ENCODE data around the gene NFE2L3.
A peak's percentile ranks its signal among the peaks of the same experiment; 100 is the strongest.

NFE2L3 gene

DNA sequence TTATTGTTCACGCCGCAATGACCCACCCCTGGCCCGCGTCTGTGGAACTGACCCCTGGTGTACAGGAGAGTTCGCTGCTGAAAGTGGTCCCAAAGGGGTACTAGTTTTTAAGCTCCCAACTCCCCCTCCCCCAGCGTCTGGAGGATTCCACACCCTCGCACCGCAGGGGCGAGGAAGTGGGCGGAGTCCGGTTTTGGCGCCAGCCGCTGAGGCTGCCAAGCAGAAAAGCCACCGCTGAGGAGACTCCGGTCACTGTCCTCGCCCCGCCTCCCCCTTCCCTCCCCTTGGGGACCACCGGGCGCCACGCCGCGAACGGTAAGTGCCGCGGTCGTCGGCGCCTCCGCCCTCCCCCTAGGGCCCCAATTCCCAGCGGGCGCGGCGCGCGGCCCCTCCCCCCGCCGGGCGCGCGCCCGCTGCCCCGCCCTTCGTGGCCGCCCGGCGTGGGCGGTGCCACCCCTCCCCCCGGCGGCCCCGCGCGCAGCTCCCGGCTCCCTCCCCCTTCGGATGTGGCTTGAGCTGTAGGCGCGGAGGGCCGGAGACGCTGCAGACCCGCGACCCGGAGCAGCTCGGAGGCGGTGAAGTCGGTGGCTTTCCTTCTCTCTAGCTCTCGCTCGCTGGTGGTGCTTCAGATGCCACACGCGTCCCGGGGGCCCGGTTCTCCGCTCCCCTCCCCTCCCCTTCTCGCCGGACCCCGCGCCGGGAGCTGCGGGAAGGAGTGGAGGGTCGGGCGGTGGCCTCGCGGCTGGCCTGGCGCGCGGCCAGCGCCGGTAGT is 49.4 kb downstream of the NFE2L3 start, which contains the start of gene CBX3:
TSS of gene CBX3 (plus strand) at position 499 of the 772 bp plus-strand sequence. CDS start 1,254 bp downstream, outside the sequence.
- DNase-seq: peak; percentile 94

GRCh38 chr7:26202019-26202990 is 50.3 kb downstream of the NFE2L3 start:
- DNase-seq: peak; percentile 62

DNA sequence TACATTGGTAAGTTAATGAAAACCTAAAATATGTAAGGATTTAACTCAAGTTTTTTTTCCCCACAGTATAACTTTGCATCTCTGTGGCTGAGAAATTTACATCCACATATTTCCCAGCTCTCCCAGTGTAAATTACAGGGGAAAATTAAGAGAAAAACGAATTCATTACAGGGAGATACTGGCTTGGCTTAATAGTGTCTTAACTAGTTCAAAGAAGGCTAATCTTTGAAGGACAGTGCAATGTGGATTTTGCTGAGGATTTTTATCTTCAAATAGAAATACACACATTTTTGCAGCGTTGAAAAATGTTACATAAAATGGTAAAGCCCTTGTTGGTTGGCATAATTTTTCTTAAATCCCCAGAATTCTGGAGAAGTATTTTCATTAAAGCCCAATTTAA is 51.0 kb downstream of the NFE2L3 start:
- DNase-seq: no peak

GRCh38 chr7:26208040-26208439 is 56.0 kb downstream of the NFE2L3 start:
- DNase-seq: no peak

DNA sequence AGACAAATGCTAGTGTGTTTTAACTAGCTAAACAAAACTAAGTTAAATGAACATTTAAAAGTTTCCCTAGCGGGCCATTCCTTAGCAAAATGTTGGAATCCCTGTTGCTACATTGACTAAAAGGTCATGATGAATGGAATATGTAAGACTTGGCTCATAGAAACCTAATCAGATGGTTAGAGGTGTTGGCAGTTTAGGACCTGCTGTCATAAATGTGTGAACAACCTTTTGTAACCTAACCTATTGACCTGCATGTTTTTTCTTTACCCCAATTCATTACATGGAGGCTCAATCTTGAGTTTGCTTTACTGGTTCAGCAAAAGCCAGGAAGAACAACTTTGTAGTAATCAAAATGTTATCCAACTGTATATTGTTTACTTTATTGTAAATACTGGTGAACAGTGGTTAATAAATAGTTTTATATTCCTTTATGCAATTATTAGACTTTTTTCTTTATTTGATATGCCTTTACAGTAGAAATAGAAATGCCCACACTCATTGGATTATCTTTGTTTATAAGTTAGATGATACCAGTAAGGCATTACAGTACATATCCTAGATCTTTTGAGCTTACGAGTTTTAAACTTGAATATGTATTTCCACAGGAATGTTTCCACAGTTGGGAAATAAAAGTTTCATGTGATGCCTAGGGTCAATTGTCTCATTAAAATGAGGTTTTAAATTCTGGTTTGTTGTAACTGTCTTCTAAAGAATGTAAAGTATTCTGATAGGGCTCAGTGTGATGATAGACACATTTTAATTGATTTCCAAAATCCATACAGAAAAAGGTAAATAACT is 61.1 kb downstream of the NFE2L3 start:
- DNase-seq: no peak

GRCh38 chr7:26213807-26214515 is 62.0 kb downstream of the NFE2L3 start:
- DNase-seq: no peak

DNA sequence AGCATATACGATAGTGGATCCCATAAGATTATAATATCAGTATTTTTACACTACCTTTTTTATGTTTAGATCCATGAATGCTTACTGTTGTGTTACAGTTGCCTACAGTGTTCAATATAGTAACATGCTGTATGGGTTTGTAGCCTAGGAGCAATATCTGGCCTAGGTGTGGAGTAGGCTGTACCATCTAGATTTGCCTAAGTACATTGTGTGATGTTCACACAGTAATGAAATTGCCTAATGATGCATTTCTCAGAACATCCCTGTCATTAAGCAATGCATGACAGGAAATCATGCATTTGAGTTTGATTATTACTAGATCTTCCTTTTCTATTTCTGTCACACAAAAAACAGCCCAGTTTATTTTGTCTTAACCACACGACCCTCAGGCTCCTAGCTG is 64.1 kb downstream of the NFE2L3 start:
- DNase-seq: no peak

- DNase-seq: no peak
Observed at GRCh38 chr7:26224359-26224758, 72.4 kb downstream of the NFE2L3 start.

GRCh38 chr7:26227987-26228386 is 76.0 kb downstream of the NFE2L3 start:
- no peak for DNase-seq

GRCh38 chr7:26233902-26234511 is 82.0 kb downstream of the NFE2L3 start:
- no peak for DNase-seq
